ENCODE data around the gene CLMP.

- no peak for TF ChIP-seq CTCF (IDR thresholded peaks at IDR 0.05)
- TF ChIP-seq POLR2A (IDR thresholded peaks at IDR 0.05) = no peak
- no peak for TF ChIP-seq EP300 (IDR thresholded peaks at IDR 0.05)
Measured at GRCh38 chr11:123173040-123173855, 21.8 kb downstream of the CLMP start.

Measured in ovary (tissue), 3 donors.